ENCODE measurements around the gene LETM1. TPM values are rescaled to one million over a fixed set of nuclear protein-coding genes. Genes with fewer than 3 reads are reported as not detected.
"Not testable (repeated sequence)": the region's sequence is repeated elsewhere in the genome, so short reads cannot be mapped to it uniquely, and the experiment has no call there.

Gene LETM1
- total RNA-seq, 1 experiment from 2014 or later = 37.7 TPM

DNA sequence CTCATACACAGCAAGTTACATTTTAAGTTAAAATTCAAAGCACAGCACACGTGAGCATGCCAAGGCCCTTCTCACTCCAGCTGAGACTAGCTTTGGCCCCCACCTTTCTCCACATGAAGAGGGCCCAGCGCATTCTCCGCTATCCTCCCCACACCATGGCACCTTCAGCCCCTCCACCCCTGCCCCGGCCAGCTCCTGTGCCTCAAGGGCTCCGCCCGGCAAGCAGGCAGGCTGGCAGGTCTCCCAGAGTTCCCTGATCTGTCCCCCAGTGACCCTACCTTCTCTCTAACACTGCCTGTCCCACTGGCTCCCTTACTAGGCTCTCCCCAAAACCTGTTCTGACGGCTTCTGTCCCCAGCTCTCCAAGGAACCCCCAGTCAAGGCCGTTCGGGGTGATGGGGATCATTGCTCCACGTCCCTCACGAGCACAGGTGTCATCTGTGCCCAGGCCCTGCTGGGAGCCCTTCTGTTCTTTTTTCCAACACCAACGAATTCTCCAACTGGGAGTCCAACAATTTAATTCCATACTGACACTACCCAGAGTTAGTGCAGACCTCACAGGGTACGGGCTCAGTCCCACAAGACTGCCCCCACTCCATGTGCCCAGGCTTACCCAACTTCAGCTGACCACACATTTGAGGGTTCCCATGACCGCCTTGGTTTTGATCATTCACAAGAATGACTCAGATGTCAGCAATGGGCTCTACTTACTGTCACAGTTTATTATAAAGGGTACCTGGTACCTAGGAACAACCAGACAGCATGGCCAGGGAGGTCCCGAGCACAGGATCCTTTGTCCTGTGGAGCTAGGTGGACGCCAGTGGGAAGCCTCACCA is 4.2 kb downstream of the LETM1 start:
- no peak for DNase-seq (ENCODE audit: low spot score)

DNA sequence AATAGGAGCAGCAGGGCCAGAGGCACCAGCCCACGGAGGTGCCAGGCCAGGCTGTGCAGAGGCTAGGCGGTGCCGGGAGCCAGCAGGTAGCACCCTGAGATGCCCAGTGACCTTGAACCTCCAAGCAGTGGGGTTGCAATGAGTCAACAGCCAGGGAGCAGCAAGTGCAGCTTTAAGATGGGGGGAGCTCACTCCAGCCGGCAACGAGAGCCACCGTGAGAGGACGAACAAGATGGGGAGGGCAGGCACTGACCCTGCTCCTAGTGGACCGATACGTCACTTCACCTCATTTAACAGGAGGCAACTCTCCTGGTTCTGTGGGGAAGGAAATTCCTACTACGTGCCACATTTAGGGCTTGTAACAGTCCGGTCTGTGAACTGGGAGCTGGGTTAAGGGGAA is 4.8 kb downstream of the LETM1 start:
- DNase-seq (ENCODE audit: low spot score) = no peak

DNA sequence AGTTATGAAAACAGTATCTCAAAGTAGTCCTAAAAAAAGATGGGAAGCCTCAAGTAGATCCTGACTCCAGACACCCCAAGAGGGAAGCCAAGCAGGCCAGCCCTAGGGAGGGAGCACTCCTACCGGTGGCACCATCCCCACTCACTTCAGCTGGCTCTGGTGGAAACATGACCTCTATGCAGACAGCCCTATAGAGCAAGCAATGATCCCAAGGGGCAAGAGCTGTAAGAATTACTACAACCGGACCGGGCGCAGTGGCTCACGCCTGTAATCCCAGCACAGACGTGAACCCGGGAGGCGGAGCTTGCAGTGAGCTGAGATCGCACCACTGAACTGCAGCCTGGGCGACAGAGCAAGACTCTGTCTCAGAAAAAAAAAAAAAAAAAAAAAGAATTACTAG is 5.7 kb downstream of the LETM1 start:
- no peak for DNase-seq (ENCODE audit: low spot score)

DNA sequence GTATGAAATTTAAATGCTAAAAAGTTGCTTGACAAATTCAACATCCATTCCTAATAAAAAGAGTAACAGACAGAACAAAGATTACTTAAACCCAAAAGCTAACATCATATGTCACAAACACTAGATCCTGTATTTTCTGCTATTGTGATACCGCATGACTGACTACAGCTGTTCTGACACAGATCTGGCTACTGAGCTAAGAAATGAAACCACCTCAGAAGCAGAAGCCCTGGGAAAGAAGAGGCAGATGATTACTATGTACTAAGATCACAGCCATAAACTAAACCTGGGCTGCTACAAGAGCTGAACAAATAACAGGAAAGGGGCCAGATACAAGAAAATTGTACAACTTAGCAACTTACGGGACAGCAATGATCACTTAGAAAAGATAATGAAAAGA is 9.4 kb downstream of the LETM1 start:
- no peak for DNase-seq (ENCODE audit: low spot score)

DNA sequence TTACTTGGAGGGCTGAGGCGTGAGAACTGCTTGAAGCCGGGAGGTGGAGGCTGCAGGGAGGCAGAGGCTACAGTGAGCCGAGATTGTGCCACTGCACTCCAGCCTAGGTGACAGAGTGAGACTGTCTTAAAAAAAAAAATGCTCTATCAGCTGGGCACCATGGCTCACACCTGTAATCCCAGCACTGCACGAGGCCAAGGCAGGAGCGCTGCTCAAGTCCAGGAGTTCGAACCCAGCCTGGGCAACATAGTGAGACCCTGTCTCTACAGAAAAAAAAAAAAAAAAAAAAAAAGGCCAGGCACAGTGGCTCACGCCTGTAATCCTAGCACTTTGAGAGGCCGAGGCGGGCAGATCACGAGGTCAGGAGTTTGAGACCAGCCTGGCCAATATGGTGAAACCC is 11.3 kb downstream of the LETM1 start:
- DNase-seq (ENCODE audit: low spot score) = not testable (repeated sequence)

DNA sequence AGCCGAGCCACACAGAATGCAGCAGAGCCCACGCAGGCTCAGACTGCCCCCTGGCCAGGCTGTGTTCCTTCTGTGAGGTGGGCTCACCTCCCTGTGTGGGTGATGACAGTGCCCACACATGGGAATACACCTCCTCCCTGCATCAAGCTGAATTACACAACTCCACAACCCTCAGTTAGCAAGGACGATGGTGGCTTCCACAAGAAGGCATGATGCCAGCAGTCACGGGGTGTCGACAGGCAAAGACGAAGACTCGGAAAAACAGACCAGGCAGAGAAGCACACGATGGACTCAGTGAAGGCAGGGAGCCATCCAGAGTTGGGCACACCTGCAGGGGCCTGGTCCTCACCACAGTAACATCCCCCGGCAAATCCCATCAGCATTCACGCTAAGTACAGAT is 12.1 kb downstream of the LETM1 start:
- no peak for DNase-seq (ENCODE audit: low spot score)

DNA sequence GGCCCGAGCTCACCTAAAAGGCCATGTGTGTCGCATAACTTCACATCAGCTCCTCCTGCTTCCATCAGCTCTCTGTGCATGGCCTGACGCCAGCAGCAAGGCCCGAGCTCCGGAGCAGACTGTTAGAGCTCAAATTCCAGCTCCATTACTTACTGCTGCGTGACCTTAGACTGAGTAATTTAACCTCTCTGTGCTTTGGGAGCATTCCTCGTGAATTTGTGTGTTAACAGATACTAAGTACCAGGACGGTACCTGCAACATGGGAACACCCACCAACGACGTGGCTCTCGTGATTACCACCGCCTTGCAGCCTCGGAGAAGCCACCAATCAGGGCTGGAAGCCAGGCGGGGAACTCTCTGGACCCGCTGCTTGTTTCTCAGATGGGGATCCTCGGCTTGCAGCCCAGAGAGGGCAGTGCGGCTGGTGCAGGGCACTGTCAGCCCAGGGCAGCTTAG is 12.9 kb downstream of the LETM1 start:
- DNase-seq (ENCODE audit: low spot score) = no peak

DNA sequence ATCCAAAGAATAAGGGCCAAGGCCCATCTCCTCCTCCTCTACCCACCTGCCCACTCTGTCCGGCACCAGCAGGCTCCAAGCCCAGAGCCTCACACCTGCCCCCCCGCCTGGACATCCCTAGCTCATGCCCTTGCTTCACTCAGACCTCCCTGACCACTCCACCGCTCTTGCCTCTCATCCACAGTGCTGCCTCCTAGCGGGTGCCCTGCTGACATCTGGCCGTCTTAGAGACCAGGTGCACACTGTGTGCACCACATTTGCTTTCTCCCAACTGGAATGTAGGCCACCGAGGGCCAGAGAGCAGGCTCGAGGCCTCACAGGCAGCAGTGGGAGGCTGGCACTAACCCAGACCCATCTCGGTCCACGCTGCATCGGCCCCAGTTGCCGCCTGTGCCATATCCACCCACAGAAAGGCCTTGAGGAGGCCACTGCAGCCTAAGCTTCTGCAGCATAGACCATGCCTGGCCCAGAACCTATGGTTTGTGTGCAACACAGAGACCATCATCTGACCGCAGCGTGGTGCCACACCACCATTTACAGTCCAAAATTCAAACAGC is 13.5 kb downstream of the LETM1 start:
- no peak for DNase-seq (ENCODE audit: low spot score)

DNA sequence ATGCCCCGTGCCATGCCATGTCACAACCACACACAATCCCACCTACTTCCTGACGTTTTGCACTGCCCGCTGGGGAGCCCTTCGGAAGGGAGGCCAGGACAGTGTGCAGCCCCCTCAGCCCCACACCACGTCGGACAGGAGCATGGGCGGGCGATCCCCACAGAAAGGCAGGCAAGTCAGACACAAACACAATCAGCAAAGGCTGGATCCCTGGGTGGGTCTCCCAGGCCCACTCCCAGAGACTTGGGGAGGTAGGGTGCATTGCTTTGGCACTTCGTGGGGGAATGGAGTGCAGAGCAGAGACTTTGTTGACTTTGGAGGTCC is 14.1 kb downstream of the LETM1 start:
- DNase-seq (ENCODE audit: low spot score) = no peak

DNA sequence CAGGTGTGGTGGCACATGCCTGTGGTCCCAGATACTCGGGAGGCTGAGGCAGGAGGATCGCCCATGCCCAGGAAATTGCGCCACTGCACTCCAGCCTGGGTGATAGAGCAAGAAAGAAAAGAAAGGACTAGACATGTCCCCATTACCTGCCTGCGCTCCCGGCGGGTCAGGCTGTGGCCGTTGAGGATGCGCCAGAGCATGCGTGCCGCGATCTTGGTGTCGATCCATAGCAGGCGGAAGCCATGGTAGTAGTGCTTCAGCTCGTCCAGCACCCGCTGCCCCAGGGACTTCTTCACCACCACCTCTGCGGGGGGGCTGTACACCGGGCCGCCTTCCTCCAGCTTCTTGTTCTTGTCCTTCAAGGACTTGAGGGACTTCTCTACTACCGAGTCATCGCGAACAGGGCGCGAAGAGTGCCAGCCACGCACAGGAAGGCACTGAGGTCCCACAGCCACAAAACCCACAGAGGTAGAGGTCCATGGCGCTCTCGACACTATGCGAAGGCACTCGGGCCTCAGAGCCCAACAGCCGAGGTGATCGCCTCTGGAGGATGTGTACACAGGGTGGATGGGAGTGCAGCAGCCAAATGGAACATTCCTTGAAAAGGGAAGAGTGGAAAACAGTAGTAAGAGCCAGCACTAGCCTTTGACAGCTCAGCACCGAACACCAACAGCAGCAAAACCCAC is 14.6 kb downstream of the LETM1 start:
- no peak for DNase-seq (ENCODE audit: low spot score)

DNA sequence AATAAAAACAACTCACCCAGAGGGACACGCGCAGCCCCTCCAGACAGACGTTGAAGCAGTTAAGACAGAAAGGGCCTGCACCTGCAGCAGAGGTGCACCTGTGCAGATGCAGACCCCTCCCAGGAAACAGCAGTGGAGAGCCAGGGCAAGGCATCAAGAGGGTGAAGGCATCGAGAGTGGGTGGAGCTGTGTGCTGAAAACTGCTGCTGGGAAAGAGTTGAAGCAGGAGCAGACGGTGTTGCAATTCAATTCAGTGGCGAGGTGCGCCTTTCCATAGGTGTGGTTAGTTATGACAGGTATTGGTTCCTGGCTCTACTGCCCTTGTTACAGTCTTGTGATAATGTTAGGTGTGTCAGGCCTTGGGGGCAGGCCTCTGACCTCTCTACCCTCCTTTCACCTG is 16.7 kb downstream of the LETM1 start:
- no peak for DNase-seq (ENCODE audit: low spot score)

DNA sequence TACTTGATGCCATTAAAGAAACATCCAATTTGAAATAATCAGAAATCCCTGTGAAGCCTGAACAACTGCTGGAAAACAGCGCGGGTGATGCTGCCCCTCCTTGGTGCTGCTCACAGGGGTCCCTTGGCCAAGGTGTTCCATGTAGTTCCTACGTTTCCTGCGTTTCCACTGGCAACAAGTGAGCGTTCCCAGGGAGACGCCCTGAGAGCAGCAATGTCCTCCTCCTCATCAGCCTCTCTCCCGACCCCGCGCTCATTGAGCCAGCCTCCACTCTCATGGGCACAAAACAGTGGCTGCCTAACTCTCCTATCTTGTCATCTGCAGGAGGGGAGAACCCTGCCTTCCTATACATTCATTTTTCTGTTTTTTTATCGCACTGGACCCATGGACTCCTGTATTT is 18.9 kb downstream of the LETM1 start:
- no peak for DNase-seq (ENCODE audit: low spot score)

DNA sequence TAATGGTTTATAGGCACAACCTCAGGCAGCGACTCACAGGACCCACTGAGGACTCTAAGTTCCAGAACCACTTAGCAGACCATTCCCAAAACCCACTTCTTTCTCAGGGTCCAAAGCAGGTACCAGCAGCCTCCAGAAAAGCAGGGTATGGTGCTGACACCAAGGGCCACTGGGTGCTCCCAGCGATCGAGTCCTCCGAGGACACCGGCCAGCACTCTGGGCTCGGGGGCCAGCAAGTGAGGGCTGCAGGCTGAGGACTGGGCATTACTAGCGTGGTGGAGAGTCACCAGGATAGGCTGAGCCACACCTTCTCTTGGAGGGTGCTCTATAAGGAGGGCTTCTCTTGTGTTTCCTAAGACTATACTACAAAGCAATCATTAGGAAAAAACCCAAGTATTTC is 19.3 kb downstream of the LETM1 start:
- DNase-seq (ENCODE audit: low spot score) = no peak

DNA sequence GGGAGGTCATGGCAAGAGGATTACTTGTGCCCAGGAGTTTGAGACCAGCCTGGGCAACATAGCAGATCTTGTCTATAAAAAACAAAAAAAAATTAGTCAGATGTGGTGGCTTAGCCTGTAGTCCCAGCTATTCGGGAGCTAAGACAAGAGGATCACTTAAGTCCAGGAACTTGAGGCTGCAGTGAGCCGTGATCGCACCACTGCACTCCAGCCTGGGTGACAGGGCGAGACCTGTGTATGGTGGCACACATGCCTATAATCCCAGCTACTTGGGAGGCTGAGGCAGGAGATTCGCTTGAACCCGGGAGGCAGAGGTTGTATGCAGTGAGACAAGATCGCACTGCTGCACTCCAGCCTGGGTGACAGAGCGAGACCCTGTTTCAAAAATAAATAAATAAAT is 20.1 kb downstream of the LETM1 start:
- DNase-seq (ENCODE audit: low spot score) = not testable (repeated sequence)

DNA sequence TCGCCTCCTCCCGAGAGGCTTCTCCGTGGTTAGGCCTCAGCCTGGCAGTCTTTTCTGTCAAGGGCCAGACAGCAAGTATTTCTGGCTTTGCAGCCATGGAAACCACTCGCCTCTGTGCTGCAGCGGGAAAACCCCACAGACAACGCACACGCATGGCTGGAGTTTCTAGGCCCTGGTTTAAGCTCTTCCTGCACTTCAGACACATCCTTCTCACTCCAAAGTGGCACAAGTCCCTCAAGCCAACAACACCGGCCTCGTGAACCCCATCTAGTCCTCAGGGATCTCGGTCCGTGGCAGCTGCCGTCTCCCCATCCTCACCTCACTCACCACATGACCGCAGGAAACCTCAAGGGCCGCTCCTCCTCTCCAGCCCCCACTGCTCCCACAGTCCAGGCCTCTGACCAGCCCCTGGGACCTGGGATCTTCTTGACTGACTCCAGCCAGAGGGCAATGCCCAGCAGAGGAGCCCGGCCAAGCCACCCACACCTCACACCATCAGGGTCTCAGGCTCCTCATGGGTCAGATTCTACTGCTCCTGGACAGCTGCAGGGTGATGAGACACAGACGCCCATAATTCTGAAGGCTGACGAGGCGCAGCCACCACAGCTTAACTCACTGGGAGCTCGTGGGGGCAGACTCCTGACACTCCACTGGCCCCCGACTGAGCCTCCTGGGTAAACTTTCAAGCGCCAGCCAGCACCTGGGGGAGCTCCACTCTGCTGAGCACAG is 21.7 kb downstream of the LETM1 start:
- no peak for DNase-seq (ENCODE audit: low spot score)

DNA sequence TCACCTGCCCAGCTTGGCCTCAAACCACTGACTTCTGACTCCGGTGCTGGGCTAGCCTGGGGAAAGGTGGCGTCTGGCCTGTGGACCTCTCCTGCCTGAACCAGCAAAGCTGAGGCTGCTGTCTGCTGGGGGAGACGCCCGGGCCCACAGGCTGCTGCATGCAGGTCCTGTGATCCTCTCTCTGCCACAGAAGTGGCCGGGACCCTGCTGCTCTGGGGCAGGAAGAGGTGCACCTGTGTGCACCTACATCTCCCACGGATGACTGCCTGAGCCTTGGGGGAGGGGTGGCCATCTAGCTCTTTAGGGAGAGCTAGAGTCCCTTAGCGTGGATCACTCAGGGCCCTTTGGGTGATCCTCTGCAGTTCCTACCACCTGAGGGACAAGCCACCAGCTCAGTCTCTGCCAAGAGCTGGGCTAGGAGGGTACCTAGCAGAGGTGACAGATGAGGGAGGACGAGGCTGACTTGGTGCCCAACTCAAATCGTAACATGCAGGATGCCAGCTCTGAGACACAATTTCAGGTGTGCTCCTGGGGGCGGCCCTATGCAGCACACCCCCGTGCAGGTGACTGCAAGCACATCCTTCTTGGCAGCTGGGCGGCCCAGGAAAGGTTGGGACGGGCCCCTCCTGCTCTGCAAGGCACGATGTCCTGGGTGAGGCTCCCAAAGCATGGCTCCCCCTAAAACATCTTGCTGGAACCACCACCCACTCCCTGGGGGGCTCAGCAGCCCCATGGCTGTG is 22.5 kb downstream of the LETM1 start:
- DNase-seq (ENCODE audit: low spot score) = no peak

DNA sequence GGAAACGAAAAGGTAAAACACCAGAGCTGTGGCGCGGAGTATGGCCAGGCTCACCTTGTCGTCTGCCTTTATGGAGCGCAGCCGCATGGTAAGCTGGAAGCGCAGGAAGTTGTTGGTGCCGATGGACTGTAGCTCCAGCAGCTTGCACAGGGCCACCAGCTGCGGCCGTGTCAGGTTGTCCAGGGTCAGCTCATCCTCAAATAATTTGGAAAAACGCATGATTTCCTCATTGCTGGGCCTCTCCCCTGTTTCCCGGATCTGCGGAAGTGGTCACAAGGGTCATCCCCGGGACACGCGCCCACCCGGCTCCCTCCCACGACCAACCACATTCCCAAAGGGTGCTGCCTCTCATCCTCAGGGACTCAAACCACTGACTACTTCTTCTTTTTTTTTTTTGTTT is 23.3 kb downstream of the LETM1 start:
- DNase-seq (ENCODE audit: low spot score) = no peak

DNA sequence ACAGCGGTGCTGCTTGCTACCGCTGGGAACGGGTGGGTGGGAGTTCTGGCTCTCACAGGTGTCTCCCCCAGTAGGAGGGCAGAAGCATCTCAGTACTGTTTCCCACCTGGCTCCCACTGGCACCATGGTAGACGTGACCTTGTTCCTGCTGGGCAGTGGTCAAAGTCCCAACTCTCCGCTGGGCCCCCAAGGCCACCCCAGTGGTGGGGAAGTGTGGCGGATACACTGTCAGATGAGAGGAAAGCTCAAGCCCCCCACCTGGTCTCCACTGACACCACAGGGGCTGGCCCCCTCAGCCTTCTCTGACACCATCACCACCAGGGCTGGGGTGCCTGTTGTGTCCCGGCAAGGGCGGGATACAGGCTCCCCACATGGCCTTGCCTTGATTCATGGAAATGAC is 24.6 kb downstream of the LETM1 start:
- no peak for DNase-seq (ENCODE audit: low spot score)

DNA sequence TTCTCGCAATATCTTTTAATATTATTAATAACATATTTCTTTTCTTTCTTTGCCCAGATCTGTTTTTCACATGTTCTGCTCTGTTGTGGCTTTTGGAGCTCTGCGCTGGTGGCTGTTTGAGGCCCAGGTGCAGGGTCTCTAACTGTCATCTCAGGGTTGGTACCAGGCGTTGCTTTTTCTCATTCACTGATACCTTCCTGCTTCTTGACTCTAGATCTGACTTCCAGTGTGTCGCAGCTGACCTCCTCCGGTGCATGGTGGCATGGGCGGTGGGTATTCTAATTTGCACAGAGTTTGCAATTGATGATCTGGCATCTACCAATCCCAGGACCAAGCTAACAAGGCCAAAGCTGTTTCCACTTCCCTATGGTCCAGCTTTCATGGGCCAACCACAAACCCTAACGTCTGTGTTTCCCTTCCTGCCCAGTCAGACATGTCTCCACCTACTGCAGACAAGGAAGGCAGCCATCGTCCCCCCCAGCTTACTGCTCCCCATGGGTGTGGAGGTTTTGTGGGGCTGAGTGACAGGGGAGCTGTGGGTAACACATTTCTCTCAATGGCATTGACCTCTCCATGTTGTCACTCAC is 25.2 kb downstream of the LETM1 start:
- DNase-seq (ENCODE audit: low spot score) = no peak

DNA sequence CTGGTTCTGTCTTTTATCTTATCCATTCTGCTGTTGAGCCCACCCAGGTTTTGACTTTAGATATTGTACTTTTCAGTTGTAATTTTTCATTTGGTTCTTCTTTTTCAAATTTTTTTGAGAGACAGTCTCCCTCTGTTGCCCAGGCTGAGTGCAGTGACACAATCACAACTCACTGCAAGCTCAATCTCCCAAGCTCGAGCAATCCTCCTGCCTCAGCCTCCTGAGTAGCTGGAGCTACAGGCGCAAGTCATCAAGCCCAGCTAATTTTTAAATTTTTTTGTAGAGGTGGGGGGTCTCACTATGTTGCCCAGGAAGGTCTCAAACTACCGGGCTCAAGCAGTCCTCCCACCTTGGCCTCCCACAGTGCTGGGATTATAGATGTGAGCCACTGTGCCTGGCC is 25.7 kb downstream of the LETM1 start:
- no peak for DNase-seq (ENCODE audit: low spot score)

DNA sequence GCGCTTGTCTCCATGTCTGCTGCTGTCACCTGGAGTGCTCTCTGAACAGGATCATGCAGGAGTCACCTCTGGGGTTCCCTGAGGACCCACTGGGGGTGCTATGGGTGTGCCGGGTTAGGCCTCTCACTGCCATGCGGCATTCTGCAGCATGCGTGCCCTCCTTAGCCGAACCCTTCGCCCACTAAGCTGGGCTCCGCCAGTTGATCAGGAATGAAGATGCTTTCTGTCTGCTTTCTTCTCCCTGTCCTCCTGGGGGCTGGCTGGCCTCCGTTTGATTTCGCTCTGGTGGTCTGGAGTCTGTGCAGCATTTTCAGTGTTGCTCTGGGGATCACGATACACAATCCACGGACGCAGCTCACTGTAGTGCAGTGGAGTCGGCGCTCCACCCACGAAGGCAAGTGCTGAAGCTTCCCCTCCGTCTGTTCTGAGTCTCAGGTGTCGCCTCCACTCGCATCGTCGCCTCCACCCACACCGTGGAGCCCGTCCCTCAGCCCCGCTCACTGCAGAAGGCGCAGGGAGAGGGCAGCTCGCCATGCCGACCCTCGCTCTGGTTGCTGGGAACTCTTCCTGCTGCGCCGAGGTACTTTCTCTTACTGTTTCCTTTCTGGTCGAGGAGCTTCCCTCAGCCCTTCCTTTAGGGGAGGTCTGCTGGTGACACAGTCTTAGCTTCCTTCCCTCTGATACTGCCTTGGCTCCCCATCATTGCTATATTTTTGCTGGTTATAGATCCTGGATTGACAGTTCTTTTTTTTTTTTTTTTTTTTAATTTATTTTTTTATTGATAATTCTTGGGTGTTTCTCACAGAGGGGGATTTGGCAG is 29.2 kb downstream of the LETM1 start:
- no peak for DNase-seq (ENCODE audit: low spot score)
